Astrocyte (in vitro differentiated cells and primary cell): ENCODE measurements around the gene SH3RF2.

Source experiments
- EZH2 ChIP-seq: IDR thresholded peaks from 2 replicates; pipeline ENCODE4 v1.6.1; 2012; ENCODE audit warnings: mild to moderate bottlenecking, low read length, inconsistent platforms; ENCODE audit not compliant: insufficient read depth
- TF ChIP-seq, protein P1 (sequence below): IDR thresholded peaks from 2 replicates; pipeline ENCODE4 v1.5.1; 2011; ENCODE audit warnings: low read depth, mild to moderate bottlenecking, inconsistent platforms, low read length, moderate library complexity; ENCODE audit not compliant: insufficient read depth

GRCh38 chr5:145923405-145923804 is 13.0 kb upstream of the SH3RF2 start:
- TF ChIP-seq, protein P1, sequence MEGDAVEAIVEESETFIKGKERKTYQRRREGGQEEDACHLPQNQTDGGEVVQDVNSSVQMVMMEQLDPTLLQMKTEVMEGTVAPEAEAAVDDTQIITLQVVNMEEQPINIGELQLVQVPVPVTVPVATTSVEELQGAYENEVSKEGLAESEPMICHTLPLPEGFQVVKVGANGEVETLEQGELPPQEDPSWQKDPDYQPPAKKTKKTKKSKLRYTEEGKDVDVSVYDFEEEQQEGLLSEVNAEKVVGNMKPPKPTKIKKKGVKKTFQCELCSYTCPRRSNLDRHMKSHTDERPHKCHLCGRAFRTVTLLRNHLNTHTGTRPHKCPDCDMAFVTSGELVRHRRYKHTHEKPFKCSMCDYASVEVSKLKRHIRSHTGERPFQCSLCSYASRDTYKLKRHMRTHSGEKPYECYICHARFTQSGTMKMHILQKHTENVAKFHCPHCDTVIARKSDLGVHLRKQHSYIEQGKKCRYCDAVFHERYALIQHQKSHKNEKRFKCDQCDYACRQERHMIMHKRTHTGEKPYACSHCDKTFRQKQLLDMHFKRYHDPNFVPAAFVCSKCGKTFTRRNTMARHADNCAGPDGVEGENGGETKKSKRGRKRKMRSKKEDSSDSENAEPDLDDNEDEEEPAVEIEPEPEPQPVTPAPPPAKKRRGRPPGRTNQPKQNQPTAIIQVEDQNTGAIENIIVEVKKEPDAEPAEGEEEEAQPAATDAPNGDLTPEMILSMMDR: no peak
- no peak for TF ChIP-seq EZH2
